T-helper 2 cell treated with Interferon-gamma antibody and Interleukin-4, amounts not matched to agents 5 μg/mL and 100 μg/mL, for 36 hours (primary cell): ENCODE results near the gene ADAM20.
"Not testable (repeated sequence)": the region's sequence is repeated elsewhere in the genome, so short reads cannot be mapped to it uniquely, and the experiment has no call there.

Experiments
- DNase-seq: peaks from one replicate; pipeline ENCODE4 v3.0.0; 2021; ENCODE audit warnings: low spot score
- H3K27ac Mint-ChIP-seq: one replicate; pipeline ENCODE4 v1.8.0; 2021; ENCODE audit warnings: mild to moderate bottlenecking, mixed read lengths
- H3K27me3 Mint-ChIP-seq: one replicate; pipeline ENCODE4 v1.8.0; 2021; ENCODE audit warnings: low read depth, mixed read lengths
- H3K36me3 Mint-ChIP-seq: one replicate; pipeline ENCODE4 v1.8.0; 2021; ENCODE audit warnings: low read depth, mixed read lengths
- H3K4me1 Mint-ChIP-seq: one replicate; pipeline ENCODE4 v1.8.0; 2021; ENCODE audit warnings: low read depth, mixed read lengths
- H3K4me3 Mint-ChIP-seq: one replicate; pipeline ENCODE4 v1.8.0; 2022; ENCODE audit warnings: mild to moderate bottlenecking, moderate library complexity, mixed read lengths
- H3K9me3 Mint-ChIP-seq: one replicate; pipeline ENCODE4 v1.8.0; 2021; ENCODE audit warnings: mixed read lengths

The ADAM20 gene

GRCh38 chr14:70514168-70515069, 20.4 kb downstream of the ADAM20 start:
- Mint-ChIP-seq H3K9me3 (peaks cover 45% of the 10 kb centered on the region), H3K4me1 (peaks cover 31% of the 10 kb centered on the region), H3K4me3 (peak overlapping the region; percentile 65), H3K27me3 (no peaks in the 10 kb centered on the region), H3K36me3 (peaks cover 16% of the 10 kb centered on the region), H3K27ac (peak overlapping the region; percentile 88)
- peak; percentile 17 for DNase-seq

GRCh38 chr14:70498191-70498590, 36.6 kb downstream of the ADAM20 start:
- no peak for DNase-seq

GRCh38 chr14:70489579-70490200, 45.1 kb downstream of the ADAM20 start:
- H3K4me1 Mint-ChIP-seq: no peaks in the 10 kb centered on the region
- H3K27ac Mint-ChIP-seq: no peak overlapping the region
- no peak overlapping the region for H3K4me3 Mint-ChIP-seq
- peaks cover 9% of the 10 kb centered on the region for H3K36me3 Mint-ChIP-seq
- no peak for DNase-seq
- peaks cover 35% of the 10 kb centered on the region for H3K9me3 Mint-ChIP-seq
- H3K27me3 Mint-ChIP-seq: peaks cover 2% of the 10 kb centered on the region

More at GRCh38 chr14:70498191-70498590, 36.6 kb downstream of the ADAM20 start:
- Mint-ChIP-seq H3K27ac (no peak overlapping the region), H3K9me3 (peaks cover 9% of the 10 kb centered on the region), H3K4me1 (no peaks in the 10 kb centered on the region), H3K36me3 (no peaks in the 10 kb centered on the region), H3K4me3 (no peak overlapping the region), H3K27me3 (peaks cover 14% of the 10 kb centered on the region)

- not testable (repeated sequence) for H3K27me3 Mint-ChIP-seq, H3K27ac Mint-ChIP-seq, H3K9me3 Mint-ChIP-seq, H3K4me3 Mint-ChIP-seq, H3K36me3 Mint-ChIP-seq, DNase-seq, H3K4me1 Mint-ChIP-seq
Measured at GRCh38 chr14:70477356-70478105, 57.3 kb downstream of the ADAM20 start.

GRCh38 chr14:70475459-70475858, 59.3 kb downstream of the ADAM20 start:
- not testable (repeated sequence) for DNase-seq, H3K27me3 Mint-ChIP-seq, H3K4me3 Mint-ChIP-seq, H3K27ac Mint-ChIP-seq, H3K9me3 Mint-ChIP-seq, H3K36me3 Mint-ChIP-seq
- H3K4me1 Mint-ChIP-seq: peaks cover 18% of the 10 kb centered on the region

GRCh38 chr14:70473825-70474224, 61.0 kb downstream of the ADAM20 start:
- Mint-ChIP-seq H3K27me3 (no peaks in the 10 kb centered on the region), H3K27ac (no peak overlapping the region), H3K36me3 (peaks cover 3% of the 10 kb centered on the region), H3K4me3 (no peak overlapping the region), H3K4me1 (peaks cover 24% of the 10 kb centered on the region), H3K9me3 (peaks cover 11% of the 10 kb centered on the region)
- DNase-seq: no peak
